ENCODE measurements around the gene KMT2C. TPM values are rescaled to one million over a fixed set of nuclear protein-coding genes. Genes with fewer than 3 reads are reported as not detected.

KMT2C gene
- total RNA-seq, 1 donor from 2014 or later, result 36.0 TPM

DNA sequence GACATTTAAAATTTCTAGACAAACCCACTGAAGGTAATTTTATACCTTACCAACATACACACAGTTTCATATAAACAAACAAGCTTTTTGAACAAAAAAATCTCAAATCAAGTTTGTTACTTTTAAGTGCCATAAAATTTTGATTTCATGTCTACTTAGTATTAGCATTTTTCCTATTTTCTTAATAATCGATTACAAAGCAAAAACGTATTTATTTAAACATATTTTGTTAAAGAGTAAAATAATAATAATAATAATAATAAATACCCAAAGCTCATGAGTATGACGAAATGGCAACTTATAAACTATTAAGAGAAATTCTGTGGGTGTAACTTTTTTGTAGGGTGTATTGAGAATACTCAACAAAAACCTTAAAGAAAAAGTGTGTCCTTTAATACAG is 232.7 kb downstream of the KMT2C start:
- Histone ChIP-seq H3K27me3 (no peaks in the 10 kb centered on the region), H3K4me1 (no peaks in the 10 kb centered on the region), H3K27ac (no peak overlapping the region), H3K9me3 (no peaks in the 10 kb centered on the region), H3K4me3 (no peak overlapping the region), H3K36me3 (peaks cover 11 to 28% of the 10 kb centered on the region in 2 donors)
- DNase-seq (ENCODE audit: low spot score in 2 of 2), result no peak
- TF ChIP-seq, protein P1, sequence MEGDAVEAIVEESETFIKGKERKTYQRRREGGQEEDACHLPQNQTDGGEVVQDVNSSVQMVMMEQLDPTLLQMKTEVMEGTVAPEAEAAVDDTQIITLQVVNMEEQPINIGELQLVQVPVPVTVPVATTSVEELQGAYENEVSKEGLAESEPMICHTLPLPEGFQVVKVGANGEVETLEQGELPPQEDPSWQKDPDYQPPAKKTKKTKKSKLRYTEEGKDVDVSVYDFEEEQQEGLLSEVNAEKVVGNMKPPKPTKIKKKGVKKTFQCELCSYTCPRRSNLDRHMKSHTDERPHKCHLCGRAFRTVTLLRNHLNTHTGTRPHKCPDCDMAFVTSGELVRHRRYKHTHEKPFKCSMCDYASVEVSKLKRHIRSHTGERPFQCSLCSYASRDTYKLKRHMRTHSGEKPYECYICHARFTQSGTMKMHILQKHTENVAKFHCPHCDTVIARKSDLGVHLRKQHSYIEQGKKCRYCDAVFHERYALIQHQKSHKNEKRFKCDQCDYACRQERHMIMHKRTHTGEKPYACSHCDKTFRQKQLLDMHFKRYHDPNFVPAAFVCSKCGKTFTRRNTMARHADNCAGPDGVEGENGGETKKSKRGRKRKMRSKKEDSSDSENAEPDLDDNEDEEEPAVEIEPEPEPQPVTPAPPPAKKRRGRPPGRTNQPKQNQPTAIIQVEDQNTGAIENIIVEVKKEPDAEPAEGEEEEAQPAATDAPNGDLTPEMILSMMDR (IDR thresholded peaks at IDR 0.05), result no peak
- intact Hi-C loops (cut with DNase I), result no loop called here

DNA sequence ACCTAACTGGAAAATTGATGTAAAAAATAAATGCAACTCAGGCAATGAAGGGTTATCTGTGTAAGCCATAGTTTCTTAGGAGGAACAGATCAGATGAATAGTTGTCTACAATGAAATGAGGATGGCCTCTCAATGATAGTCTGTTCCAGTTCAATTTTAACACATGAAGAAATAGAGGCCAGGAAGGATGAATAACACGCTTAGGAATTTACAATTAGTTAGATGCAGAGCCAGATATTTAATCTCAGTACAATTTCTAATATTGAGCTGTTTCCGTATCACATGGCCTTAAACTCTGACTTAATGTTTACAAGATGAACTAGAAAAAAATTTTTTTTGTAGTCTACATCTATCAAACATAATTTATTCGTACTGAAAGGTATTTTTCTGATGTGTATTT is 233.7 kb downstream of the KMT2C start:
- no peaks in the 10 kb centered on the region for H3K27me3 ChIP-seq
- intact Hi-C loops (cut with DNase I), result no loop called here
- DNase-seq (ENCODE audit: low spot score in 2 of 2), result no peak
- no peaks in the 10 kb centered on the region for H3K4me1 ChIP-seq
- H3K9me3 ChIP-seq, result no peaks in the 10 kb centered on the region
- TF ChIP-seq, protein P1 (IDR thresholded peaks at IDR 0.05), result no peak
- no peak overlapping the region for H3K4me3 ChIP-seq
- H3K27ac ChIP-seq, result no peak overlapping the region
- peaks cover 11 to 28% of the 10 kb centered on the region in 2 donors for H3K36me3 ChIP-seq

DNA sequence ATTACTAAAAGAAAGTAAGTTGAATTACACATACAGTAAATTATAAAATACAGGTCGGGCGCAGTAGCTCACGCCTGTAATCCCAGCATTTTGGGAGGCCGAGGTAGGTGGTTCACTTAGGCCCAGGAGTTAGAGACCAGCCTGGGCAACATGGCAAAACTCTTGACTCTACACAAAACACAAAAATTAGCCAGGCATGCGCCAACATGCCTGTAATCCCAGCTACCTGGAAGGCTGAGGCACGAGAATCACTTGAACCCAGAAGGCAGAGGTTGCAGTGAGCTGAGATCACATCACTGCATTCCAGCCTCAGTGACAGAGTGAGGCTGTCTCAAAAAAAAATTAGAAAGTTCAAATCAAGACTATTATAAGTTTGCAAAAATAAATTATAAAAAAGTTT is 235.4 kb downstream of the KMT2C start:
- Histone ChIP-seq H3K27me3 (no peaks in the 10 kb centered on the region), H3K4me1 (no peaks in the 10 kb centered on the region), H3K9me3 (no peaks in the 10 kb centered on the region), H3K4me3 (no peak overlapping the region), H3K27ac (no peak overlapping the region), H3K36me3 (peaks cover 11 to 19% of the 10 kb centered on the region in 2 donors)
- TF ChIP-seq, protein P1 (IDR thresholded peaks at IDR 0.05), result no peak
- intact Hi-C loops (cut with DNase I), result no loop called here
- DNase-seq (ENCODE audit: low spot score in 2 of 2), result no peak

DNA sequence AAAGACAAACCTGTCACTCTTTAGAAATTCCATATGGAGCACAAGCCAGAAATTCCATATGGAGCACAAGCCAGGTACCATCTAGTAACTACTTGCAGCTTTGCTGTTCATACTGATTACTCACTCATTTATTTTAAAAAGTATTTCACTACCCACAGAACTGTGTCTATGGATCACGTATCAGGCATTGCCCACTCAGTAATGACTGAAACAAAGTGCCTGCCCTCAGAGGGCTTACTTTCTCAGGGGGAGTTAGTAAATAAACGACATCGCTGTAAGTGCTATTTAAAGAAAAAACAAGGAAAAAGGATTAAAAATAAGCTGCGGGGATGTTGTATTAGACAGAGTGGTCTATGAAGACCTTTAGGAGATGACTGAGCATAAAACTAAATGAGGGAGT is 239.4 kb downstream of the KMT2C start:
- H3K9me3 ChIP-seq, result no peaks in the 10 kb centered on the region
- no peak overlapping the region for H3K27ac ChIP-seq
- no peak overlapping the region for H3K4me3 ChIP-seq
- no peak for DNase-seq (ENCODE audit: low spot score in 2 of 2)
- intact Hi-C loops (cut with DNase I), result no loop called here
- TF ChIP-seq, protein P1 (IDR thresholded peaks at IDR 0.05), result no peak
- no peaks in the 10 kb centered on the region for H3K27me3 ChIP-seq
- peaks cover 21 to 41% of the 10 kb centered on the region in 2 donors for H3K36me3 ChIP-seq
- no peaks in the 10 kb centered on the region for H3K4me1 ChIP-seq

DNA sequence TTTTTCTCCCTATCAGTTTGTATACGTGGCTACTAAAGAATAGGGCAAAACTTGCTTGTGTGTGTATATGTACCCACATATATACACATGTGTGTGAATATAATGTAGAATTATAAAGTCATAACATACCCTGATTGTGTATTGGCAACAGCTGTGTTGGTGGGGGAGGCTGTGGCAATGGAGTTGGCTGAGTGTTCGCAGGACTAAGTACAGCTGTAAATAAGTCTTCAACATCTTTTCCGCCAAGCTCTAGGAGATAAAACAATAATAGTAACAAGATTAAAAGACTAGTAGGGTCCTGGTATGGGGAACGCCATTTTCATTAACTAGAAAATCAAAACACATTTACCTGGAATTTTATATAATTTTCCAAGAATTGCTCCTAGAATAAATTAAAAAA is 241.9 kb downstream of the KMT2C start:
- Histone ChIP-seq H3K9me3 (no peaks in the 10 kb centered on the region), H3K36me3 (peaks cover 27 to 38% of the 10 kb centered on the region in 2 donors), H3K4me3 (no peak overlapping the region), H3K27me3 (no peaks in the 10 kb centered on the region), H3K27ac (no peak overlapping the region), H3K4me1 (no peaks in the 10 kb centered on the region)
- intact Hi-C loops (cut with DNase I), result no loop called here
- no peak for DNase-seq (ENCODE audit: low spot score in 2 of 2)
- TF ChIP-seq, protein P1 (IDR thresholded peaks at IDR 0.05), result no peak

DNA sequence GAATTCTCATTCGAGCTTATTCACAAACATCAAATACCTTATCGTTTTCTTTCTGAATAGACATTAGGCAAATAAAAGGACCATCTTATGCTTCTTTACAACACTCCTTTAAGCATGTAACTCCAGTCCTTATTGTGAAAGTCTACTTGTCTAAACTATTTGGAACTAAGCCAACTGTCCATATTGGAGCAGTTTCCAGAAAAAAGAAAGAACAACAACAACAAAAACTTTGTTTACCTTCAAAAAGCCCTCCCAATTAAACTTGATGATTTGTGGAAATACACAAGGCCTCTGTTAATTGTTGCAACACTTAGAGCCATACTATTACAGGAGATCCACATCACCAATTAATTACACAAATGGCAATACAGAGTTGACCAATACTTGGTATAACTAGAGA is 246.7 kb downstream of the KMT2C start:
- no peaks in the 10 kb centered on the region for H3K4me1 ChIP-seq
- H3K27ac ChIP-seq, result no peak overlapping the region
- no peaks in the 10 kb centered on the region for H3K27me3 ChIP-seq
- no peak overlapping the region for H3K4me3 ChIP-seq
- TF ChIP-seq, protein P1 (IDR thresholded peaks at IDR 0.05), result no peak
- no peak for DNase-seq (ENCODE audit: low spot score in 2 of 2)
- intact Hi-C loops (cut with DNase I), result no loop called here
- no peaks in the 10 kb centered on the region for H3K9me3 ChIP-seq
- peaks cover 38 to 52% of the 10 kb centered on the region in 2 donors for H3K36me3 ChIP-seq

All from ascending aorta (tissue), 2 donors.